HG02798 (cell line): ENCODE data around the gene MPZL1.

ENCODE experiments used
- ATAC-seq: cut with Tn5 transposase; IDR thresholded peaks from one replicate; pipeline ENCODE4 v1.9.1; 2021; ENCODE audit warnings: mild to moderate bottlenecking; ENCODE audit not compliant: unreplicated experiment, poor library complexity

Gene MPZL1

GRCh38 chr1:167832693-167833092 is 110.9 kb downstream of the MPZL1 start:
- ATAC-seq = no peak

- ATAC-seq = no peak
Observed at GRCh38 chr1:167833904-167834303, 112.1 kb downstream of the MPZL1 start.

- no peak for ATAC-seq
Observed at GRCh38 chr1:167836197-167836596, 114.4 kb downstream of the MPZL1 start.

GRCh38 chr1:167837326-167837725 is 115.5 kb downstream of the MPZL1 start:
- no peak for ATAC-seq

- ATAC-seq = no peak
Observed at GRCh38 chr1:167839009-167839408, 117.2 kb downstream of the MPZL1 start.
